GM21360 (cell line): ENCODE measurements around the gene MOB2.
"Not testable (repeated sequence)": the region's sequence is repeated elsewhere in the genome, so short reads cannot be mapped to it uniquely, and the experiment has no call there.

Source experiments
- ATAC-seq: cut with Tn5 transposase; IDR thresholded peaks from one replicate; pipeline ENCODE4 v1.9.1; 2021; ENCODE audit warnings: mild to moderate bottlenecking, moderate library complexity; ENCODE audit not compliant: unreplicated experiment

Gene MOB2

DNA sequence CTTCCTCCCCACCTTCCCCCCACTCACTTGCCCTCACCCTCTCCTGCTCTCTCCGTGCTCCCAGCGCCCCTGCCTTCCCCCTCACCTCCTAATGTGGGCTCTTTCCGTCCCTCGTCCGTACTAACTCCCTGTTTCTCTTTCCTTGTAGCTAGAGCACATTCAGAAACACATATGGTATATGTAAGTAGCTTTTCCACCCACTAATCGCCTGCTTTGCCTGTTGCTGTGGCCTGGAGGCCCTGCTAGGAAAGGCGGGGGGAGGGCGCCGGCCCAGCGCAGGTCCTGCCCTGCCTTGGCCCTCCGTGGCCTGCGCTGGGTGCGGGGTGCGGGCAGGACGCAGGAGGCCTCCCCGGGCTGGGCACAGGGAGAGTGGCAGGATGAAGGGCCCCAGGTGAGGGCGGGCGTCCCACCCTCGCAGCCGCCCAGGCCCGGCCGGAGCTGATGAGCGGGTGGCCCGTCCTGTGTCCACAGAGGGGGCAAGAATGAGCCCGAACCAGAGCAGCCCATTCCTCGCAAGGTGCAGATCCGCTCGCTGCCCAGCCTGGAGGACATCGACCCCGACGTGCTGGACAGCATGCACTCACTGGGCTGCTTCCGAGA, 41.7 kb downstream of the MOB2 start:
- no peak for ATAC-seq

GRCh38 chr11:1444321-1444720, 42.3 kb downstream of the MOB2 start:
- no peak for ATAC-seq

- ATAC-seq, result no peak
Measured at GRCh38 chr11:1443737-1444136, 42.8 kb downstream of the MOB2 start.

DNA sequence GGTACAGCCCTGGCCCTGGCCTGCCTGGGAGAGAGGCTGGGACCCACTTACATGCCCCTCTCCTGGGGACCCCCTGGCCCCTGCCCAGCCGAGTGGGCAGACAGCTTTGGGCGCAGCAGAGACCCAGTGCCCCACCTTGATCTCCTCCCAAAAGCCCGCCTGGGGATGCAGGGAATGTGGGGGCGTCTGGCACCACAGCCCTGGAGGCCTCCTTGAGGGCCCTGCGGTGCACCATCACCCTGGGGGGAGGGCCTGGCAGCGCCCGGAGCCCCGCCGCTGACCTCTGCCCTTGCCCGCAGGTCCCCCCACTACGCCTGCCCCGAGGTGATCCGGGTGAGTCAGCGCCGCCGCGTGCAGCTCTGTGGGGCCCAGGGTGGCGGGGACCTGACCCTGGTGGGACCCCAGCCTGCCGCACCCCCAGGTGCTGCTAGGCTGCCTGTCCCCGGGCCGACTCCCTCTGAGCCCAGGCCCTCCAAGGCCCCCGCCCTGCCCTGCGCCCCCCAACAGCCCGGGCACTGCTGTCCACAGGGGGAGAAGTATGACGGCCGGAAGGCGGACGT, 43.7 kb downstream of the MOB2 start:
- ATAC-seq, result no peak

GRCh38 chr11:1442163-1442562, 44.4 kb downstream of the MOB2 start:
- no peak for ATAC-seq

DNA sequence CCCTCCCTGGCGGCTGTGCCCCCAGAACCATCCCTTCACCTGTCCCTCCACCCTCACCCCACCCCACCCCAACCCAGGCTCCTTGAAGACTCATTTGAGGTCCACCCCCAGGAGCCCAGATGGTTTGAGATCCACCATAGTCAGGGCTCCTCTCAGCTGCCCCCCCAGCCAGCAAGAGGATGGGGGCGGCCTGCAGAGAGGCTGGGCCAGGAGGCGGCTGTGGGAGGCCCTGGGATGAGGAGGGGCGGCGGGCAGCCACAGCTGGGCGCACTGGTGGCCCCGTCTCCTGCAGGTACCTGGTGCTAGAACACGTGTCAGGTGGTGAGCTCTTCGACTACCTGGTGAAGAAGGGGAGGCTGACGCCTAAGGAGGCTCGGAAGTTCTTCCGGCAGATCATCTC, 46.1 kb downstream of the MOB2 start:
- no peak for ATAC-seq

- ATAC-seq, result no peak
Measured at GRCh38 chr11:1440066-1440465, 46.5 kb downstream of the MOB2 start.

- ATAC-seq, result no peak
Measured at GRCh38 chr11:1439341-1439740, 47.2 kb downstream of the MOB2 start.

- no peak for ATAC-seq
Measured at GRCh38 chr11:1438967-1439330, 47.6 kb downstream of the MOB2 start.

DNA sequence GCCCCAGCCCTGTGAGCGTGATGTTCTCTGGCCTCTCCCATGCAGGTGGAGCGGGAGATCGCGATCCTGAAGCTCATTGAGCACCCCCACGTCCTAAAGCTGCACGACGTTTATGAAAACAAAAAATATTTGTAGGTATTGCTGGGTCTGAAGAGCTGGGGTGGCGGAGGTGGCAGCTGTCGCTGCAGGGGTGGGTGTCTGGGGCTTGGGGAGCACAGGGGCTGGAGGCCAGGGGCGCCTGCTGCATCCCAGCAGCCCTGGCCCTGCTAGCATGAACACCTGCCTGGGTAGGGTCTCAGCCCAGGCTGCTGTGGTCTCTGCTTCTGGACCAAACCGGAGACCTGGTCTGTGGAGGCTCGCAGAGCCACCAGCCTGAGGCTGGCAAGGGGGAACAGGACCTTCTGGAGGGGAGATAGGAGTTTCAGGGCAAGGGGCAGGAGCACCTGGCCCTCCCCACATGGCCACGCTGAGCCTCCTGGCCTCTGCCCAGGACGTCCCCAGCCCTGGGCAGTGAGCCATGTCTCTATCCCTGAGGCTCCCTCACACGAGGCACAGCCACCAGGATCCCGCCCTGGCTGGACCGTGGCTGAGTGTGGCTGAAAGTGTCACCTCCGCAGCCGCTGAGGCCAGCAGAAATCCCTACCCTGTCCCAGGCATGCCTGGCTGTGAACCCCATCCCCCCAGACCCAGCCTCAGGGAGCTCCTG, 48.2 kb downstream of the MOB2 start:
- no peak for ATAC-seq

DNA sequence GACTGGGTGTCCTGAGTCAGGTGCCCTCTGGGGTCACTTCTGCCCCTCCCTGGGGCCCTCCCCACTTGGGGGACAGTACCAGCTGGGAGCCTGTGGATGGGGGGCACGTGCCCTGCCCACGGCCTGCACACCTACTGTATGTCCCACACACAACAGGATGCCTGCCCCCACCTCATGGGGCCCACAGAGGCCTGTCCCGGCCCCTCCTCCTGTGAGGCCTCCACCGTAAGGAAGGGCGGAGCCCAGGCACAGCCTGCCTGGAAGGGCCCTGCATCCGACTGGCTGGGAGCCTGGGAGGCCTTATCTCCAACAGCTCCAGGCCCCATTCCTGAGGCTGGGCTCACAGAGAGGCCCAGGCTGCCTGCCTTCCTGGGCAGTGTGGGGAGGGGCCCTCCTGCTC, 49.1 kb downstream of the MOB2 start:
- ATAC-seq, result no peak

DNA sequence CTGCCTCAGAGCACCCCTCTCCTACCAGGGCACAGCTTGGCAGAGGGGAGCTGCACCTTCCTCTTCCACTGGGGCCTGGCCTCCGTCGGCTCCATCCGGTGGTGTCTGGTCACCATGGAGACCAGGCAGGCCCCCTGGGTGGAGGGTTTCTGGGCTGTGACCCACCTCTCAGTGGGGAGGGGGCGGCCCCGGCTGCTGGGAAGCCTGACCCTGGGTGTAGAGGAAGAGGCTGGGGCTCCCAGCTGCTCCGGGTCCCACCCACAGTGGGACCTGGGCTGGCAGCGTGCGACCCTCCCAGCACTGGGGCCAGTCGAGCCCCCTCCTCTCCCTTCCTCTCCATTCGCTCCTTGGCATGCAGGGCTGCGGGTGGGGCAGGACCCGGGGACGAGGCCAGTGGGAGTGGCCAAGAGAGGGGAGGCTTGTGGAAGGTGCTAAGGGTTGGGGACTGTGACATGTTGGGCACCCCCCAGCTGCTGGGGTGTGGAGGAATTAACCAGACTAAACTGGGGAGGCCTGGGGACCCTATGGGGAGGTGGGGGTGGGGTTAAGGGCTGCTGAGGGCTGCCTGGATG, 50.0 kb downstream of the MOB2 start:
- ATAC-seq, result no peak

DNA sequence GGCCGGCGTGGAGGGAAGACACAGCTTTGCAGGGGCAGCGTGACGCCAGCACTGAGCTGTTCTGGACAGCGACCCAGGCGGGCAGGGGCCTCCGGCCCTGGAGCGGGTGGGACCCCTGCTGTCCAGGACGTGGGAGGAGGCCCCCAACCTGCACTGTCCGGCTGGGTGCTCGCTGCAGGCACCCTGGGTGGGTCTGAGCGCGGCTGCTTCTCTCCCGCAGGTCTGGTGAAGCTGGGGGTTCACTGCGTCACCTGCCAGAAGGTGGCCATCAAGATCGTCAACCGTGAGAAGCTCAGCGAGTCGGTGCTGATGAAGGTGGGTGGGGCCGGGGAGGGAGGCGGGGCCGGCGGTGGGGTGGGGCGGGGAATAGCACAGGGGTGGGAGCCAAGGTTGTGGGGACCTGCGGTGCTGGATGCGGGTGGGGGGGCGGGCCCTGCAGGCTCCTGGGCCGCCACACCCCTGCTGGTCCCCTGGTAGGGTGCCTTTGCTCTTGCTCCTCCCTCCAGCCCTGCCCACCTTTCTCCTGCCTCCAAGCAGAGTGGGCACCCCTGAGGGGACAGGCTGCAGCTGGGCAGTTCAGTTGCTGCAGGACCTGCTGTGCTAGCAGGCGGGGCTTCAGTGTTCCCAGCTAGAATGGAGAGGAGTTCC, 50.6 kb downstream of the MOB2 start:
- ATAC-seq, result no peak

DNA sequence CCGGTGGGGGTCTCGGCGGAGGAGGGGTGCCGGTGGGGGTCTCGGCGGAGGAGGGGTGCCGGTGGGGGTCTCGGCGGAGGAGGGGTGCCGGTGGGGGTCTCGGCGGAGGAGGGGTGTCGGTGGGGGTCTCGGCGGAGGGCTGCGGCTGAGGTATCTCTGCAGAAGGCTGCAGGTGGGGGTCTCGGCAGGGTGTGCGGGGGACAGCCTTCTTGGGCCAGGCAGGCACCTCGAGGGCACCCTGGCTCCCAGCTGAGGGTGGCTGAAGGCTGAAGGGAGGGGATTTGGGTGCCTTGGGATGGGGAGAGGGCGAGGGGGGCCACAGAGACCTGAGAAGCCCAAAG, 51.1 kb downstream of the MOB2 start:
- ATAC-seq, result not testable (repeated sequence)

DNA sequence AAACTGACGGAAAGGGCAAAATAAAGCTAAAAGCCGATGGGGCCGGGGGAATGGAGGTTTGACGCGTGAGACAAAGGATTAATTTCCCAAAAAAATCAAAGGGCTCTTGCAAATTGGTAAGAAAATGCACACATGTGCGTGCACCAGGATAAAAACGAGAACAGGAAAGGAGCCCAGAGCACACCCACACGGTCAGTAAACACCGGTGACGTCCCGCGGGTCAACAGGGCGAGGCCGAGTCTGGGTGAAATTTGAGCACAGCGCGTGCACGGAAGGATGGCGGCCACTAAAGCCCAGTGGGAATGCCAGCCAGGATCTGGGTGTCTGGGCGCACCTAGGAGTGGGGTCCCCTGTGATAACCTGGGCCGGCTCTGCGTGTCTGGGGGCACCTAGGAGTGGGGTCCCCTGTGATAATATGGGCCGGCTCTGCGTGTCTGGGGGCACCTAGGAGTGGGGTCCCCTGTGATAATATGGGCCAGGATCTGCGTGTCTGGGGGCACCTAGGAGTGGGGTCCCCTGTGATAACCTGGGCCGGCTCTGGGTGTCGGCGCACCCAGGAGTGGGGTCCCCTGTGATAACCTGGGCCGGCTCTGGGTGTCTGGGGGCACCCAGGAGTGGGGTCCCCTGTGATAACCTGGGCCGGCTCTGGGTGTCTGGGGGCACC, 52.5 kb downstream of the MOB2 start:
- no peak for ATAC-seq

DNA sequence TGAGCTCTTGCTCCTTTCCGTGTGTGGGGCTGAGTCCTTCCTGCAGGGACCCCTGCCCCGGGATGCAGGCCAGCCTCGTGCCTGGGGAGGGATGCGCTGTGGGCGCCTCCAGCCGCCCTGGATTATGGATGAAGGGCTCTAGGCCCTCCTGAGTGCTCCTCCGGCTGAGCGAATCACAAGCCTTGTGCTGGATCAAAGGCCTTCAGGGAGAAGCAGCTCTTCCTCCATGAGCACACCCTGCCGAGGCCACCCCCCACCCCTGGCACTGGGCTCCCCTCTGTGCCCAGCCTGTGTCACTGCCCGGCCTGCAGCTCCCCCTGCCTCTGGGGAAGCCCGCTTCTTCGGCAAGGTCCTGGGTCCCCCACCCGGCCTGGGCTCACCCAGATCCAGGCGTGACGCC, 53.0 kb downstream of the MOB2 start:
- ATAC-seq, result no peak

GRCh38 chr11:1428762-1429316, 57.7 kb downstream of the MOB2 start:
- ATAC-seq, result no peak

- ATAC-seq, result no peak
Measured at GRCh38 chr11:1425439-1425838, 61.1 kb downstream of the MOB2 start.

DNA sequence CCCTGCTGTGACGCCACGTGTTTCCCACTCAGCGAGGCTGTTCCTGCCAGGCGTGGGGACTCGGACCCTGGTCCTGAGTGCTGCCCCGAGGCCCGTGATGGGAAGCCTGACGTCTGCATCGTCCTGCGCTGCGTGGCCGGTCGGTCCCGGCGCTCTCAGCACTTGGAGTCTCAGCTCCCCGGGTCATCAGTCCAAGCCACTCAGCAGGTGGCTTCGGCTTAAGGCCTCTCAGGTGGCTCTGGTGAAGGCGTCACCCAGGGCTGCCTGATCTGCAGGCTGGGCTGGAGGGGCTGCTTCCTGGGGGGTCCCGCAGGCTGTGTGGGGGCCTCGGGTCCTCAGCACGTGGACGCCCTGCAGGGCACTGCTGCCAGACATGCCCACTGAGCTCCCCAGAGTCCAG, 61.6 kb downstream of the MOB2 start:
- no peak for ATAC-seq

GRCh38 chr11:1423406-1423805, 63.2 kb downstream of the MOB2 start:
- not testable (repeated sequence) for ATAC-seq

DNA sequence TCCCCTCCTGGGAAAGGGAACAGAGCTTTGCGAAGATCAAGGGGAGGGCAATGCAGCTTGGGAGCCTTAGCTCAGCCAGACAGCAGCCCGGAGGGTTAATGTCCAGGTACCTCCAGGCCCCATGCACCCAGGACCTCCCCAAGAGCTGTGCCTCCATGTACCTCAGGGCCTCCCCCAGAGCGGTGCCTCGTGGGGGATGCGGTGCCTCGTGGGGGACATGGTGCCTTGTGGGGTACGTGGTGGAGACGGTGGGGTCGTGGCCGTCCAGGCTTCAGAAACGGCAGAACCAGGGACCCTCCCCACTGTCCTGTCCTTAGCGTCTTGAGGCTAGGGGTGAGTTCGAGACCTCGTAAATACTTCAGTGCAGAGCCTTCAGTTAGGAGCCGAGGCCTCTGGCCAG, 63.6 kb downstream of the MOB2 start:
- no peak for ATAC-seq
